ENCODE data around the gene MPO. TPM values are rescaled to one million over a fixed set of nuclear protein-coding genes. Genes with fewer than 3 reads are reported as not detected.

Gene MPO
- total RNA-seq, 1 experiment from 2014 or later, result not detected

DNA sequence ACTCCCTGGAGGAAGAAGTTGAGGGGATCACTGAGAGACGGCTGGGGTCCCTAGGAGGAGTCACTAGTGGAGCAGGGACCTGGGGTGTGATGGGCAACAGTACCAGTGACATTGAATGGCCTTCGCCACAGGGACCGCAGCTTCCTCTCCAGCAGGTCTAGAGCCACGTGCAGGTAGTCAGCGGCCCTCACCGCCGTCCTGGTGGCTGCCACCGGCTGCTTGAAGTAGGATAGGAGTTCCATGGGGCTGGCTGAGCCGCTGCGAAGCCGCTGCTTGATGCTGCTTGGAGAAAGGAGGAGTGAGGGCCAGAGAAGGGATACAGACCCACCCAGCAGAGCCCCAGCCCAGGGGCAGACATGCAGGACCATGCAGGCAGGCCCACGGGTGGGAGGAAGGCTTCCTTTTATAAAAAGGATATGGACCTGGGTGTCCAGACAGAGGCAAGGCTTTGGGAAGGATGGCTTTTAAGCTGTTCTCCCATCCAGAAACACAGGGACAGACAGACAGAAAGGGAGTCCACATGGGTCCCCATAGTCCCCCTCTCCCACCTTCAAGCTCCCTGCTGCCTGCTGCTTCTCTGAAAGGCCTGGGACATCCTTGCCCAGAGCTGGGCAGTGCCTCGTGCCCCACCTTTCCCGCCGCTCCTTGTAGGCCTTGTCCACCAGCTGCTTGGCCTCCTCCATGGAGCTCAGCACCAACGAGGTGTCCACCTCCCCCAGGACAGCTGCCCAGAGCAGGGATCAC lies 827 bp downstream of the MPO start:
- no peak for DNase-seq (ENCODE audit: low spot score)

DNA sequence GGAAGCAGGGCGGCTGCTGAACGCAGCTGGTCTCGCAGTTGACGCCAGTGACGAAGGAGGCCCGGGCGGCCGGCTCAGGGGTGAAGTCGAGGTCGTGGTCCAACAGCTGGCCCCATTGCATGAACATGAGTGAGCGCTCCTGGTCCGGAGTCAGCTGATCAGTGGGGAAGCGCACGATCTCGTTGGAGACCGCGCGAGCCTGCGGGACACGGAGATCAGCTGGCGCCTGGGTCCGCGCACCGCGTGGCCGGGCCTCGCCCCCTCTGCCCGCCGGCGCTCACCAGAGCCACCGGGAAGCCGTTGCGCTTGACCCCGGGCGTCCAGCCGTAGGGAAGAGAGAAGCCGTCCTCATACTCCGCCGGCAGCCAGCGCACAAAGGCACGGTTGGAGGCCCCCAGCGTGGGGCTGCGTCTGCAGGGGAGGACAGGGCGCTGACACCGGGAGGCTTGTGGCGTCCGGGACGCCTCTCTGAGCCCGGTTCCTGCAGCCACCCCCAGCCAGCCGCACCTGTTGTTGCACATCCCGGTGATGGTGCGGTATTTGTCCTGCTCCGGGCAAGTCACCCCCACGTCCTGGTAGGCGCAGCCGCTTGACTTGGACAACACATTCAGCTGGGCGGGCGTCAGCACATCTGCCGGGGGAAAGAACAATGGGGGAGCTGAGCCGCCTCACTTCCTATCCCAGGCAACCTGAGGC lies 1.6 kb downstream of the MPO start:
- DNase-seq (ENCODE audit: low spot score), result no peak

DNA sequence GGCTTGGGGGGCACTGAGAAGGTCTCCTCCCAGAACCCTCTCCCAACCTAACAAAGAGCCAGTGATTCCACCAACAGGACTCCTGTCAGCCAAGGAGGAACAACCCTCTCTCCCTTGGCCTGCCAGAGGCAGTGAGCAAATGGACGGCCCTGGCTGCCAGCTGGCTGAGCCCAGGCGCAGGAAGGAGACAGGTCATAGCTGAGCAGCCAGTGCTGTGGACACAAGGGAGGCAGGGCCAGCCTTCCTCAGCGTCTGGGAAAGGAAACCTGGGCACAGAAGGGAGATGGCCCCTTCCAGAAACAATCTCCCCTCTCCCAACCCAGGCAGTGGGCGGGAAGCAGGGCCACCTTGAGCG lies 2.1 kb downstream of the MPO start:
- DNase-seq (ENCODE audit: low spot score), result no peak

DNA sequence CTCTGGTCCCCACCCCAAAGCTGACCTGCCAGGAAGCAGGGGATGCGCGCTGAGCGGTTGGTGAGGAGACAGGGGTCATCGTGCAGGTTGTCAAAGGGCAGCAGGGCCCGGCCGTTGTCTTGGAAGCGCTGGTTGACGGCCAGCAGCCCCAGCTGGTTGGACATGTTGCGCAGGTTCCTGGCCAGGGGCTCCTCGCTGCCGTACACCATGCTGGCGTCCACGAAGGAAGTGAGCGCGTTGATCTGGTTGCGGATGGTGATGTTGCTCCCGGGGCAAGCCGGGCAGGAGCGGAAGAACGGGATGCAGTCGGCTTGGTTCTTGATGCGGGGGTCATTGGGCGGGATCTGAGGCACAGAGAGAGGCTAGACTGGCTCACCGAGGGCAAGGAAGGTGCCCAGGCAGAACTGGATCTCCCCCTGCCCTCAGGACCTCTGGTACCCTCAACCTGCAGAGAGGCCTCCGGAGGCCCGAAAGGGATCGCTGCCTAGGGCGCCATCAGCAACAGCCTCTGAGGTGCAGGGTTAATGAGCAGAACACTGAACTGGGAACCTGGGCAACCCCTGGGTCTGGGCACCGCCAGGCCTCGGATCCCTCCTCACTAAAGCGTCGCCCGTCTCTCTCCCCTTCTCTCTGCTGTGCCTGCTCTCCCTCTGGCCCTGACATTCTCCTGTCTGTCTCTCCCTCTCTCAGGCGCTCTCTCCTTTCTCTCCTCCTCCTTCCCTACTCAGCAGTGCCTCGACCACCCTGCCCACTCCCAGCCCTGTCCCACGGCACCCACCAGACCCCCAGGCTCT lies 2.7 kb downstream of the MPO start:
- DNase-seq (ENCODE audit: low spot score), result no peak

DNA sequence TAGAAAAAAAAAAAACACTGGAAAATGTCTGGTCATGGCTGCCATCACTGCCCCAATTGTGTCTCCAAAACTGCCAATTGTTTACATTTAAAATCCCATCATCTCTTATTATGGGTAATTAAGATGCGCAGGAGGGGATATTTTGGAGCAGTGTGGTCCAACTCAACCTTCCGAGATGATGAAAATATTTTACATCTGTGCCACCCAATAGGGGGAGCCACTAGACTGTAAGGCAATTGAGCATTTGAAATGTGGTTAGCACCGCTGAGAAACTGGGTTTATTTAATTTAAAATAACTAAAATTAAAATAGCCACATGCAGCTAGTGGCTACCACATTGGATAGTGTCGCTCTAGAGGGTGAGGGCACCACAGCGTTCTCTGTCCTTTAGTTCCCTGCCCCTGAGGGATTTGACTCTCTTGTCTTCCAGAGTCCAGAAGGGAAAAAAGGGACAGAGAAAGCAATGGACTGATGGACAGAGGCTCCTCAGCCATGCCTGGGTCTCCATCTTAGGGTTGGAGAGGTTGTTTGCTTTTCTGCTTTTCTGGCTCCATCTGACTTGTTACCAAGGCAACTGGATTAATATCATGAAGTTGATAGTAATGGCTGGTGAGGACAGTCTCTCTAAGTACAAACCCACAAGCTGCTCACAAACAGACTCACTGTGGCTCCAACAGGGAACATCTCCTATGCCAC lies 3.5 kb downstream of the MPO start:
- DNase-seq (ENCODE audit: low spot score), result no peak

- DNase-seq (ENCODE audit: low spot score), result no peak
These were observed 4.3 kb downstream of the MPO start for GRCh38 chr17:58276423-58276822.

- no peak for DNase-seq (ENCODE audit: low spot score)
These were observed 5.3 kb downstream of the MPO start for GRCh38 chr17:58275417-58275816.

GRCh38 chr17:58273453-58274104 lies 7.2 kb downstream of the MPO start:
- no peak for DNase-seq (ENCODE audit: low spot score)

DNA sequence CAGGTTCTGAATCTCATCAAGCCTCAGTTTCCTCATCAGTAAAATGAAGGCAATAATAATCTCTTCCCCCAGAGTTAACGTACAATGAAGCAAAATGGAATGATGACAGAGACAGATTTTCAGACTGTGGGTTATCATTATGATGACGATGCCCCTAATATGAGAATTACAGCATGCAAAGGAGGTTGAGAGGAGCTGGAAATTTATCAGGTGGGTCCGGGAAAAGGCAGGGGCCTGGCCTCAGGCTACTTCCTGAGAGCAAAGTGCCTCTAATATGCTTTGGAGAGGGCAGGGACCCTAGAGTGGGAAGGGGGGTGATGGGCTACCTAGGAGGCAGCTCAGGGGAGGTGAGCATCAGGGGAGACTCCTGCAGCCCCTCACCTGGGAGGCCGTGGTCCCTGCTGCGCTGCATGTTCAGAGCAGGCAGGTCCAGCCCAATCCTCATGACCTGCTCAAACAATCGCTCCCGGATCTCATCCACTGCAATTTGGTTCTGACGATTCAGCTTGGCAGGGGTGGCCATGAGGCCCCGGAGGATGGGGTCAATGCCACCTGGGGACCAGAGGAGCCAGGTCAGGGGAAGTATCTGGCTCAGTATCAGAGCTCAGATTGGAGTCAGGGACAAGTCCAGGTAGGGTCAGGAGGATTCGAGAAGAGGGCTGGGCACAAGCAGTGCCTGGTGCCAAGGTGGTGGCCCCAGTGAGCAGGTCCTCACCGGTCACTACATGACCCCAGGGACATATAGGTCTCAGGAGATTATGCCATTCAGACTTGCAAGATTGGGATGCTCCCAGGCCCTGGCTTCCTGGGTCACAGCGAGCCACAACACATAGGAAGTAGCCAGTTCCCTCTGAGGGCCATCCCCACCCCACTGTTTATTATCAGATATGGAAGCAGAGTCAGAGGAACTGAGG lies 8.1 kb downstream of the MPO start:
- DNase-seq (ENCODE audit: low spot score), result no peak

DNA sequence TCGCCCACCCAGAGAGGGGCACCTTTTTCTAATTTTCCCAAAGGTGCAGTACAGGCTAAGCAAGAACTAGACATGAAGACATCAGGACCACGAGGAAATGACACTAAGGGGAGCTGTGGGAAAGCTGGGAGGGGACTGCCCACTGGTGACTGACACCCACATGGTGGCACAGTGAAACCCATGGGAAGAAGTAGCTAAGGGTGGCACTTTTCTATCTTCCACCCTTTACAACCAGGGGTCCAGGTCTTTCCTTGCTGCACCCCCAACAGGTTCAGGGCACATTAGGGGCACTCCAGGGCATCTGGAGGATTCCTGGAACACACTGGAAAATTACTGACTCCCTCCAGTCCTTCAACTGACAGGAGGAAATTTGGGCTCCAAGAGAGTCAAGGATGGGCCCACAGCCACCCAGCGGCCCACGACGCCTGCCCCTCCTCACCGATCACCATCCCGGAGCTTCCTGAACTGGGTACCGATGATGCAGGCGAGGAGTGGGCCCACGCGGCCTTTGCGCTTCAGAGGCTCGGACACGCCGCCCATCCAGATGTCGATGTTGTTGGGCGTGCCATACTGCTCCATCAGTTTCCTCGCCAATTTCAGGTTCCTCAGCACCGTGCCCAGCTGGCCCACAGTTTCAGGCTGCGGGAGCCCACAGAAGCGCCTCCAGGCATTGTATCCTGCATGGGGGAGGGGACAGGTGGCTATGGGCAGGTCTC lies 9.4 kb downstream of the MPO start:
- DNase-seq (ENCODE audit: low spot score), result no peak

- DNase-seq (ENCODE audit: low spot score), result no peak
These were observed 10.1 kb downstream of the MPO start for GRCh38 chr17:58270476-58271215.

GRCh38 chr17:58269557-58270291 lies 11.0 kb downstream of the MPO start:
- no peak for DNase-seq (ENCODE audit: low spot score)

DNA sequence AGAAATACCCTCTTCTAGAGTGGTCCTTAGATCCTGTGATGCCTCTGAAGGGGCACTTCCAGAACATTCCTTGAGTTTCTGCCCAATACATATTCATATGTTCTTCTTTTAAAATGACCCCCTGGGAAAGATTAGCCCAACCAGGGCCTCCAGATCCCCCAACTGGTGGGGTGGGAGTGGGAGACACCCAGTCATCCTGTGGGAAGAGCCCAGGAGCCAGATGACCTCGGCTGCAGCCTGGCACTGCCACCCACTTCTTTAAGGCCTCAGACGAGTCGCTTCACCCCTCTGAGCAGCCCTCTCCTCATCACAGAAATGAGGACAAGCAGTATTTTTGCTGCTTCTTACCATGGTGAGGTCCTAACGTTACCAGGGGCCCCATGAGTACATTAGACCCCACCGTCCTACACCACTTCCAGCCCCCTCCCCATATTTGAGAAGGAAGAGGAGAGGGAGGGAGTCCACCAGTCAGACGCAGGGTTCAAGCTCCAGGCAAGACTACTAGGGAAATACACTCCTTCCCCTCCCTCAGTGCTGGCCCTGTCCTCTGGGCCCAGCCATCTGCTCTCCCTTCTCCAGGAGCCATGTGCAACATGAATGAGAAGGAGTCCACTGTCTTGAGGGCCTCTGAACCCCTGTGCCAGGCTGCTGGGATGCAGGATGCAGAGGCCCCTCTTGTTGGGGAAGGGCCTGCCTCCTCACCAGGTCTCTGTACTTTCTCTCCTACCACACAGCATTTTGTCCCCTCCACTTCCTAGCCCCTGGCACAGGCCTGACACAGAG lies 11.8 kb downstream of the MPO start:
- no peak for DNase-seq (ENCODE audit: low spot score)

DNA sequence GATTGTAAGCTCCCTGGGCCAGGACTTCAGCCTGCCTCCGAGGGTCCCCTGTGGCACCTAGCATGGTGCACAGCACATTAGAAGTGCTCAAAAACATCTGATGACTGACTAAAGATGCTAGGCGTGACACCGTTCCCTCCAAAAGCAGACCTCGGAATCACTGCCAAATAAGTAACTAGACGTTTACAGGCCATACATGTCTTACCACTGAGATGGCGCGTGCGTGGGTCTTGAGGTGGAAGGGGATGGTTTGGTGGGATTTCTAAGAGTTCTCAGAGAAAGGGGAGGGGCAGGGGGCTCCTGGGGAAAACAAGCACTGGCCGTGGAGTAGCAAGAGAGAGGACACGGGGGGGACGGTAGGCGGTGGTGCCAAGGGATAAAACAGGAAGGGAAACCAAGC lies 12.4 kb downstream of the MPO start:
- DNase-seq (ENCODE audit: low spot score), result no peak

DNA sequence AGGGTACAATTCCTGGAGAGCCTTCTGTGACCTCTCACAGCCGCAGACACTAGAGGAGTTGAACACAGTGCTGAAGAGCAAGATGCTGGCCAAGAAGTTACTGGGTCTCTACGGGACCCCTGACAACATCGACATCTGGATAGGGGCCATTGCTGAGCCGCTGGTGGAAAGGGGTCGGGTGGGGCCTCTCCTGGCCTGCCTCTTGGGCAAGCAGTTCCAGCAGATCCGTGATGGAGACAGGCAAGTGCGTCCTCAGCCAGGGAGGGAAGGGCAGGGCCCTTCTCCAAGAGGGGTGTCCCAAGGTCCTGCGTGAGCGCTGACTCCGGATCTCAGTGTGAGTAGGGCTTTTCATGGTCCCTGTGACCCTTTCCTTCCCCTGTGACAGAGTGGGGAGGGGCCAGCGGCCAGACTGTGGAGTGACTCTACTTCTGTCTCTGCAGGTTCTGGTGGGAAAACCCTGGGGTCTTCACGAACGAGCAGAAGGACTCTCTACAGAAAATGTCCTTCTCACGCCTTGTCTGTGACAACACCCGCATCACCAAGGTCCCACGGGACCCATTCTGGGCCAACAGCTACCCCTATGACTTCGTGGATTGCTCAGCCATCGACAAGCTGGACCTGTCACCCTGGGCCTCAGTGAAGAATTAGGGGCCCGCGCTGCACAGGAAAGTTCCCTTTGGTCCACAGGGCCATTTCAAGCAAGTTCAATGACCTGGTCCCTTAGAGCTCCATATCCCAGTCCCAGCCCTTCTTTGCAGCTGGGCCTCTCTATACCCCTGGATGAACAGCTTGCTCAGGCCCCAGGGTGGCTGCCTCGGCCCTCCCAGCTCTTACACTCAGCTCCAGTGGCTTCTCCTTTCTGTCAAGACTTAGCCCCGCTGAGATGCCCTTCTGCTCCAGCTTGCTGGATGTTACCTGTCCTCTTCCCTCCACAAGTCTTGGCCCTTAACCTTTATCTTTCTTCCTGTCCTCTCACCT lies 13.1 kb downstream of the MPO start:
- no peak for DNase-seq (ENCODE audit: low spot score)
